ENCODE results near the gene SFRP5. TPM values are rescaled to one million over a fixed set of nuclear protein-coding genes. Genes with fewer than 3 reads are reported as not detected.

The SFRP5 gene
- total and polyA plus RNA-seq, 10 of the 15 experiments (the other 5 are each of a cell fraction or from before 2014, with no cell fraction given), result not detected

GRCh38 chr10:97736902-97737769 lies 34.7 kb downstream of the SFRP5 start, which contains the start of gene ZFYVE27 (continued):
- TF ChIP-seq MAX (IDR thresholded peaks at IDR 0.05; ENCODE audit: low read depth, low read length), result peak; percentile 99
- peak; percentile 79; the same call in 1 of the 2 replicates for TF ChIP-seq RB1 (IDR thresholded peaks at IDR 0.05; ENCODE audit: borderline replicate concordance)
- no peak for TF ChIP-seq SUZ12 (IDR thresholded peaks at IDR 0.05; ENCODE audit: unreplicated experiment)
- 0 out of 2 replicates have a peak, but pooled peaks have one; percentile 69 for TF ChIP-seq ATF2 (IDR thresholded peaks at IDR 0.05; ENCODE audit: low read length)
- no peak for TF ChIP-seq SUPT20H (IDR thresholded peaks at IDR 0.05; ENCODE audit: borderline replicate concordance, control insufficient read depth, low read depth, low read length)
- TF ChIP-seq SKIL (IDR thresholded peaks at IDR 0.05; ENCODE audit: low read depth, poor library complexity, severe bottlenecking), result no peak
- 0 out of 4 replicates have a peak, but pooled peaks of 1 of the 2 experiments have one; percentile 8 for TF ChIP-seq EP300 (IDR thresholded peaks at IDR 0.05; ENCODE audit: borderline replicate concordance in 1 of 2, control insufficient read depth in 1 of 2, low read depth in 2 of 2, low read length in 2 of 2)
- TF ChIP-seq RUNX3 (IDR thresholded peaks at IDR 0.05; ENCODE audit: low read length), result peak; percentile 61
- no peak for TF ChIP-seq NFXL1 (IDR thresholded peaks at IDR 0.05; ENCODE audit: borderline replicate concordance)
- no peak; the same call in 1 of the 2 replicates for TF ChIP-seq STAT1 (conservative IDR thresholded peaks at IDR 0.05)
- peak; percentile 41; the same call in 1 of the 3 replicates for TF ChIP-seq POU2F2 (IDR thresholded peaks at IDR 0.05; ENCODE audit: borderline replicate concordance, low read depth, low read length)
- TF ChIP-seq ZZZ3 (IDR thresholded peaks at IDR 0.05; ENCODE audit: control insufficient read depth, insufficient read length, low read depth), result no peak
- TF ChIP-seq E2F8 (IDR thresholded peaks at IDR 0.05; ENCODE audit: low read depth, partially characterized antibody), result no peak
- no peak for TF ChIP-seq HDAC6 (IDR thresholded peaks at IDR 0.05; ENCODE audit: unreplicated experiment)
- peak; percentile 41; the same call in 1 of the 2 replicates for TF ChIP-seq PAX5 (IDR thresholded peaks at IDR 0.05; ENCODE audit: borderline replicate concordance, low read depth, low read length)
- TF ChIP-seq SMAD1 (IDR thresholded peaks at IDR 0.05; ENCODE audit: low read depth, partially characterized antibody), result no peak
- TF ChIP-seq IKZF2 (IDR thresholded peaks at IDR 0.05), result peak in 1 of 2 experiments; percentile 45; a peak in 2 of 4 replicates
- TF ChIP-seq SREBF1 (IDR thresholded peaks at IDR 0.05; ENCODE audit: low read length), result no peak
- TF ChIP-seq JUND (IDR thresholded peaks at IDR 0.05; ENCODE audit: low read depth, low read length), result peak; percentile 95
- TF ChIP-seq HCFC1 (IDR thresholded peaks at IDR 0.05; ENCODE audit: low read length), result no peak; the same call in 1 of the 2 replicates
- peak; percentile 29 for TF ChIP-seq MEF2B (IDR thresholded peaks at IDR 0.05; ENCODE audit: partially characterized antibody, poor library complexity, severe bottlenecking)
- peak; percentile 23; the same call in 1 of the 2 replicates for TF ChIP-seq ZNF207 (IDR thresholded peaks at IDR 0.05; ENCODE audit: borderline replicate concordance)
- peak; percentile 53; the same call in 1 of the 2 replicates for TF ChIP-seq RFX5 (IDR thresholded peaks at IDR 0.05; ENCODE audit: low read depth, low read length)
